Measurements from ENCODE around the gene DCDC2B.

DNA sequence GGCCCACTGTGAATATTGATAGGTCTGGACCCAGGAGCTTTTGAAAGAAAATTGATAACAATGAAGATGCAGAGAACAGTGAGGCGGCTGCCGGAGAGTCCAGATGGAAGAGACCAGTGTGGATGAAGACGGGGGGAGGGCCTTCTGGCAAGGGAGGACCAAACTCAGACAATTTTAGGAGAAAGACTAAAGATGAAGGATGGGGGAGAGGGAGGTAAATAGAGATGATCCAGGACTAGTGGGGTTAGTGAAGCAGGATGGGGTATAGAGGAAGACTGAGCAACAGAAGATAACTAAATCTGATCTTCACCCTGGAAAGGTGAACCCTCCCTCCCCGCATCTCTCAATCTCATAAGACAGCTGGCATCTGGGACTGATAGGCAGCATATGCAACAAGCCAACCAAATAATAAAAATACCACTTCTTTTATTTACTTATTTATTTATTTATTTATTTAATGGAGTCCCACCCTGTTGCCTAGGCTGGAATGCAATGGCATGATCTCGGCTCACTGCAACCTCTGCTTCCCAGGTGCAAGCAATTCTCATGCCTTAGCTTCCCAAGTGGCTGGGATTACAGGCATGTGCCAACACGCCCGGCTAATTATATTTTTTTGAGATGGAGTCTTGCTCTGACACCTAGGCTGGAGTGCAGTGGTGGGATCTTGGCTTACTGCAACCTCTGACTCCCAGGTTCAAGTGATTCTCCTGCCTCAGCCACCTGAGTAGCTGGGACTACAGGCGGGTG is 23.8 kb downstream of the DCDC2B start:
- TF ChIP-seq CTCF (conservative IDR thresholded peaks at IDR 0.05) (no peak), ZFX (IDR thresholded peaks at IDR 0.05) (no peak)
